GM19452 (cell line): ENCODE measurements around the gene RPL35.

Source experiments
- ATAC-seq: cut with Tn5 transposase; IDR thresholded peaks from one replicate; pipeline ENCODE4 v1.9.1; 2021; ENCODE audit not compliant: unreplicated experiment

Gene RPL35

DNA sequence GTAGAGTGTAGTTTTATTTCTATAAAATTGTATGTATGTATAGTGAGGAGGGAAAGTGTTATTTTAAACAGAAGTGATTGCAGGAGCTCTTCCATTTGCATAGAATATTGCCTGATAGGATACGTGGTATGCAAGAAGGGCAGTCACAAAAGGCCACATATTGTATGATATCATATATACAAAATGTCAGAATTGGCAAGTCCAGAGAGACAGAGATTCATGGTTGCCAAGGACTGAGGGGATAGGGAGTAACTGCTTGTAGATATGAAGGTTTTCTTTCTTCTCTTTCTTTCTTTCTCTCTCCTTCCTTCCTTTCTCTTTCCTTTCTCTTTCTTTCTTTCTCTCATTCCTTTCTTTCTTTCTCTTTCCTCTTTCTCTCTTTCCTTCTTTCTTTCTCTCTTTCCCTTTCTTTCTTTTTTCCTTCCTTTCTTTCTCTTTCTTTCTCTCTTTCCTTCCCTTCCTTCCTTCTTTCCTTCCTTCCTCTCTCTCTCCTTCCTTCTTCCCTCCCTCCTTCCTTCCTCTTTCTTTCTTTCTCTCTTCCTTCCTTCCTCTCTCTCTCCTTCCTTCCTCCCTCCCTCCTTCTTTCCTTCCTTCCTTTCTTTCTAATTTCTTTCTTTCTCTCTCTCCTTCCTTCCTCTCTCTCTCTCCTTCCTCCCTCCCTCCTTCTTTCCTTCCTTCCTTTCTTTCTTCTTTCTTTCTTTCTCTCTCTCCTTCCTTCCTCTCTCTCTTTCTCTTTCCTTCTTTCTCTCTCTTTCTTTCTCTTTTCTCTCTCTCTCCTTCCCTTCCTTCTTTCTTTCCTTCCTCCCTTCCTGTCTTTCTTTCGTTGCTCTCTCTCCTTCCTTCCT is 33.0 kb downstream of the RPL35 start:
- no peak for ATAC-seq

DNA sequence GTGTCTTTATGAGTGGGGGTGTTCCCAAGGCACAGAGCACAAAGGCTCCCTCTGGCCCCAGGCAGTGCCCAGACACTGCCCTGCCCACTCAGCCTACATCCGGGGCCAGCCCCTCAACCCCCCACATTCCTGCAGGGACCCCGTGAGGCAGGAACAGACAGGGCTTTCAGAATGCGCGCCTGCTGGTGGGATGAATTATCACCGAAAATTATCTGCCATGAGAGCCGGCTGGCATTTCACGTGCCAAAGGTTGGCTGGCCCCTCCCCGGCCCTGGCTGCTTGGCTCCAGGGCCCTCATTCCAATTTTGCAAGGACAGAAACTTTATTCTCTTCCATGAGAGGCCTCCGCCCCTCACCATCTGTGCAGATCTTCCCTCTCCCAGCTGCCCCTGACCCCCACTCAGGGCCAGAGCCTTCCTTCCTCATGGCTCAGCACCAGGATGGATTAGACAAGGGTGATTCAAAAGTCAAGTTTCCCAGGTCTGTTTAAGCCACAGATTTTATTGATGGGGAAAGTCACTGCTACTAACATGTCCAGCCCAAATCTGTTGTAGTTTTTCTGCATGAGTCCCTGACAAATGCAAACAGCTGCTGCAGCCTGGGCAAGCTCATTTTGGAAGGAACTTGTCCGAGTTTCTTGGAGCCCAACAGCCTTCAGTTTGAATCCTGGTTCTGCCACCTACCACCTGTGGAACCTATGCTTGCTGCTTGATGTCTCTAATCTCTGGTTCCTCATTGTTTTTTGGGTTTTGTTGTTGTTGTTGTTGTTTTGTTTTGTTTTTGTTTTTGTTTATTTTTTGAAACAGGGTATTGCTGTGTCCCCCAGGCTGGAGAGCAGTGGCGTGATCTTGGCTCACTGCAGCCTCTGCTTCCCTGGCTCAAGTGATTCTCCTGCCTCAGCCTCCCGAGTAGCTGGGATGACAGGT is 40.8 kb downstream of the RPL35 start:
- ATAC-seq: no peak

DNA sequence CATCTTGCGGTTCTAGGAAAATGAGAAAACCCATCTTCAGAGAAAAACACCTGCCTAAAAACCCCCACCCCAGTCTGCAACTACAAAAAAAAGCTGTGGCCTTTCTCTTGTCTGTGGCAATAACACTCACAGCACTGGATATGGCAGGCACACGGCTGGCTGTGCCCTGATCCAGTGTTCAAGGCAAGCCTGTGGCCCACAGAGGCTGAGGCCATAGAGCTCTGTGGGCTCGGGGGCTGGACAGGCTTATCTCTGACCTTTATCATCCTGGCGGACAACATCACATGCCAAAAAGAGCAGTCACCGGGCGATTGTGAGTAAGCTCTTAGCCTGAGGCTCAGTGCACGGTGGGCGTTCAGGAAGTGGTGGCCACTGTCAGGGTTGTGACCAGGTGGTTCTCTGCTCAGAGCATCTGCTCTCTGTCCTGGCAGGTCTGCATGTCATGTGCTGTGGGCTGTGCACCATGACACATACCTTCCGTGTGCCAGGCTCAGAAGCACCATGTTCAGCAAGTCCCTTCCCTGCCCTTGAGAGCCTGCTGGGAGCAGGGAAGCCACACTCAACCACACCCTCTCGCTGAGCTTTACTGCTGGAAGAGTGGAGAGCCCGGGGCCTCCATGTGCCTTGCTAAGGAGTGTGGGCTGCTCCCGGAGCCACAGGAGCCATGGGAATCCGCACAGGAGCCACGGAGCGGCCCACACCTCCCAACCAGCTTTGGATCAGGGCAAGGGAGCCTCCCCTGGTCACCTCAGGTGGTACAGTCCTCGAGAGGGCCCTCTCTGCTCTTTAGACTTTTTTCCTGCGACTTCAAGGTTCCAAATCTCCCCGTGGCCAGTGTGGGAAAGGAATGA is 43.1 kb downstream of the RPL35 start:
- no peak for ATAC-seq

DNA sequence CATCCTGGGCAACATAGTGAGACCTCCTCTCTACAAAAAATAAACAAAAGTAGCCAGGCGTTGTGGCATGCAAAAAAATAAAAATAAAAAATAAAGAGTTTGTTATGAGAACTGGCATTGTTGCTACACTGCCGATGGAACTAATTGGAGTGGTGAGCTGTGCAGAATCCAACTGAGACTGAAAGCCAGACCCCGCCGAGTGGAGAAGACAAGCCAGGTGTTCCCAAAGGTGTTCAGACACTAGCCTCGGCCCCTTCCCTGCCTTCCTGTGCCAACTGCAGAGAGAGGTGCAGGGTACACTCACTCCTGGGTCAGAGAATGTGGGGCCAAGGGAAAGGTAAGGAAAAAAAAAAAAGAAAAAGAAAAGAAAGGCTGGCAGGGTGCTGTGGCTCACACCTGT is 46.2 kb downstream of the RPL35 start:
- ATAC-seq: no peak

DNA sequence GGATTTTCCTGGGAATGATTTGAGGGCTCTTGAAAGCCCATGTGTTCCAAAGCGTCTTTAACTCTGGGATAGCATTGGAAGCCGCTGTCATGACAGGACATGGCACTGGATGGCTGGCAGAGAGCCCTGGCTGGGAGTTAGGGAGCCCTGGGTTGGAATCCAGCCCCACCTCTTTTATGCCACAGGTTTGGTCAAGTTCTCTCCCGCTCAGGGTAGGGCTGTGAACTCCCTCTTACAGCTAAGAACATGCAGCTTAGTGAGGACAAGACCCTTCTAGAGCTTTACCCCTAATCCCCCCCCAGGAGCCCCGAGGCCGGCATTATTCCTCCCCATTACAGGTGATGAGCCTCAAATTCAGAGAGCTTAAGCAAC is 47.6 kb downstream of the RPL35 start:
- no peak for ATAC-seq

DNA sequence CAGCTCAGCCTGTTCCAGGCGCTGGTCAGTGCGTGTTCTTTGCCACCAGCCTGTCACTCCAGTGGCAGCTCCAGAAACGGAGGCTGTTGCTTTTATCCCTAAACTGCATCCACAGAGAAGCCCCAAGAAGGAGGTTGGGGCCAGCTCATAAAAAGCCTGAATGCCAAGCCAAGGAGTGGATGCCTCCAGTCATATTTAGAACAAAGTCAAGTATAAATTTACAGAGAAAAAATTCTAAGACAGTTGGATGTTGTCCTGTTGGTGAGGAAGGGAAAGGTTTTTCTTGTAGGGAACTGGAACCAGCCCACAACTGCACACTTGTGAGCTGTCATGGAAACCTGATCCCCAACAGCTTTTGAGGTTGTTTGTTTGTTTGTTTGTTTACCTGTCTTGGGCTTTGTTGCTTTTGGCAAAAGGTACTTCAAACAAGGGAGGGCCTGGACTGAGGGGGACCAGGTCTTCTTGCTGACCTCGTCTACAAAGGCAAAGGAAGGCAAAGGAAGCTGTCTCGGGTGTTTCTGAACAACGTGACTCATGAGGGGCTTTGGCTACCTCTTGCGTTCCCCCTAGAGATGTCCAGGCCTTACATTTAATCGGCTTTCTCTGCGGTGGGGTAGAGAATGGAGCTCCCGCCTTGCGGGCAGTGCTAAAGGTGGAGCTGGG is 48.1 kb downstream of the RPL35 start:
- no peak for ATAC-seq

DNA sequence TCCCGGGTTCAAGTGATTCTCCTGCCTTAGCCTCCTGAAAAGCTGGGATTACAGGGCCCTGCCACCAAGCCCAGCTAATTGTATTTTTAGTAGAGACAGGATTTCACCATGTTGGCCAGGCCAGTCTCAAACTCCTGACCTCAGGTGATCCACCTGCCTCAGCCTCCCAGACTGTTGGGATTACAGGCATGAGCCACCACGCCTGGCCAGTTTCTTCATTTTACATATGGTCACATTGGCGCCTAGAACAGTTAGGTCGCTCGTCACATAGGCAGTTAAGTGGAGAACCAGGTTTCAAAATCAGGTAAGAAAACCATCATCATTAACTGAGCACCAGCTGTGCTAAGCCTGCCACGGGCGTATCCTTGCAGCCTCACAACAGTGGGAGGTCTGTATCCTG is 48.7 kb downstream of the RPL35 start:
- ATAC-seq: no peak

DNA sequence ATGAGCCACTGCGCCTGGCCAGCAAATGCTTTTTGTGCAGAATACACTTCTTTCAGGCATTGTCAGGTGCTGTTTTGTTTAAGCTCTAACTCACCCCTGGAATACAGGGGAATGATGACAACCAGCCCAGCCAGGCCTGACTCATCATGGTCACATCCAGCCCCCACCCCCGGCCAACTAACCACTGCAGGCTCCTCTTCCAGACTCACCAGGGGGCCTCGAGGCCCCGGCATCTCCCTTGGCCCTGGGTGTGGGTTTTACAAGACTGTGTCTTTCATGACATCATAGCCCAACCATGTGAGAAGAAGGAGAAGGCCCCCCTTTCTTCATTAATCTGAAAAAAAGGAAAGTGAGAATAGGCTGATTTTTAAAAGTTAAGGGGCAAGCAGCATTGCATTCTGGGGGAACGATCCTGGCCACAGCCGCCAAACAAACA is 49.3 kb downstream of the RPL35 start:
- no peak for ATAC-seq

DNA sequence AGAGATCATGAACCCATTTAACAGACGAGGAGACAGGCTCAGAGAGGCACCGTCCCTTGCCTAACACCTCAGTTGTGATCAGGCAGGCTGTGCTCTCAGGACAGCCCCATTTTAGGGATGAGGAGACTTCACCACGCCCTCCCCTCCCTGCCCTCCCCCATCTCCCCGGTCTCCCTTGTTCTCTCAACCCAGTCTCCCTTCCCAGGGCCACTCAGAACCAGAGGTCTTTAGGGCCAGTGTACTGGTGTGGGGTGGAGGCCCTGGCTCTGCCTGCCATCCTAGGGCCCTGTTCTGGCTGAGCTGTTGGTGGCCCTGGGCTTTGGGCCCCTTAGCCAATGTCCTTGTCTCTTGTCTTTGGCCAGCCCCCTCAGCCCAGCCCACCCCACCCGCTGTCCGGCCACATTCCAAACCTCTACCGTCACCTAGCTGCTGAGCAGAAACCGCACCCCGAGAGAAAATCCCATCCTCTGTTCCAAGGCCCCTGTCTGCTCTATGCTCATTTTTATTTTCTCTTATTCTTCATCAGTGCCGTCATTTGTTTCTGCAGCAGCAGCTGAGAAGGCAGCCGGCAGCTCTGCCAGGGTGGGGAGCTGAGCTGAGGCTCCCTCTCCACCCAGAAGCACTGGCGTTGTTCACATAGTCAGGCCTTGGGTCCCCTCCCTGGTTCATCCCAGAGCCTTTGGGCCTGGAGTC is 50.9 kb downstream of the RPL35 start:
- no peak for ATAC-seq

DNA sequence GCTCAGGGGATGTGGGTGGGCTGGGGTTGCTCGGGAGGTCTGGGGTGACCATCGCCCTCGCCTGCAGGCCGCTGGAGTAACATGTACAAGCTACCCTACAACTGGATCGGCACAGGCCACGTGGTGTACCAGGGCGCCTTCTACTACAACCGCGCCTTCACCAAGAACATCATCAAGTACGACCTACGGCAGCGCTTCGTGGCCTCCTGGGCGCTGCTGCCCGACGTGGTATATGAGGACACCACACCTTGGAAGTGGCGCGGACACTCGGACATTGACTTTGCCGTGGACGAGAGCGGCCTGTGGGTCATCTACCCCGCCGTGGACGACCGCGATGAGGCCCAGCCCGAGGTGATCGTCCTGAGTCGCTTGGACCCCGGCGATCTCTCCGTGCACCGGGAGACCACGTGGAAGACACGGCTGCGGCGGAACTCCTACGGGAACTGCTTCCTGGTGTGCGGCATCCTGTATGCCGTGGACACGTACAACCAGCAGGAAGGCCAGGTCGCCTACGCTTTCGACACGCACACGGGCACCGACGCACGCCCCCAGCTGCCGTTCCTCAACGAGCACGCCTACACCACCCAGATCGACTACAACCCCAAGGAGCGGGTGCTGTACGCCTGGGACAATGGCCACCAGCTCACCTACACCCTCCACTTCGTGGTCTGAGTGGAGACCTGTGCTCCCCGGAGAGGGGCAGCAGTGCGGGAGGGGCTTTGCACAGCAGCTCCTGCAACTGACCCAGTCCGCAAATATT is 51.8 kb downstream of the RPL35 start:
- ATAC-seq: no peak

DNA sequence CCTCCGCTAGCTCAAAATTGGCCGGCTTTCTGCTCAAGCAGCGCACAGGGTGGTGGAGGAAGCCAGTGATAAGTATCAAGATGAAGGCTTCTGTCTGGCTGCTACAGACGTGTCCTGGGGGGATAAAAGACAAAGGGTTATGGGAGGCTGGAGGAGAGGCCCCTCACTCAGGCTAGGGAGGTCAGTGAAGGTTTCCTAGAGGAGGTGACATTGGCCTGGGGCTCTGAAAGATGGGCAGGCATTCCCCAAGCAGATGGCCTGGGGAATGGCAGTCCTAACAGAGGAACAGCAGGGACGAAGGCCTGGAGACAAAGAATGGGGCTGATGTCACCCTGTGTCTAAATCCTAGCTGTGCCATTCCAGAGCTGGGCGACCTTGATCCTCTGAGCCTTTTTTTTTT is 52.5 kb downstream of the RPL35 start:
- ATAC-seq: no peak

DNA sequence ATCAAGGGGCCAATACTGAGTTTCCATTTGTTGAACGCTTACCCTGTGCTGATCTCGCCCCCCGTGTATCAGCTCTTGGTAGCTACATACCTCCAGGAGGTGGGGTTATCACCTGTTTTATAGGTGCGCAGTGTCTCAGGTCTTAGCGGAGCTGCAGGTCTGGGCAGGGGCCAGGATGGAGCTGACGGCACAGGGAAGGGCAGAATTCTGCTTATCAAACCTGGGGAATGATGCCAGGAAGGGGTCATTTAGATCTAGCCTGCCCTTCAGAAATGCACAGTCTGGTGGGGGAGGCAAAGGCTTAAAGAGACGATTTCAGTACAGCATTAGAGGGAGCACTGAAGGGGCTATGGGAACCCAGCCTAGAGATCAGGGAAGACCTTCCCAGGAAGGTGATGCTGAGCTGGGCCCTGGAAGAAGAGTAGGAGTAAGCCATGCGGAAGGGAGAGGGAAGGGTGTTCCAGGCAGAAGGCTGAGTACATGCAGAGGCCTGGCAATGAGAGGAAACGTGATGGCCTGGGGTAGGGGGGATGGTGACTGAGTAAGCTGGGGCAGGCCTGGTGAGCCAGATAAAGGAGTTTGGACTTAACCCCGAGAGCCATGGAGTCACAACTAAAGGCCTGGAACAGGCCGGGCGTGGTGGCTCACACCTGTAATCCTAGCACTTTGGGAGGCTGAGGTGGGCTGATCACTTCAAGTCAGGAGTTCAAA is 53.4 kb downstream of the RPL35 start:
- ATAC-seq: no peak
